ENCODE data around the gene TXLNG. TPM values are rescaled to one million over a fixed set of nuclear protein-coding genes. Genes with fewer than 3 reads are reported as not detected.

Gene TXLNG
- total and polyA plus RNA-seq, 2 donors (not counting 3 experiments of a cell fraction or from before 2014, with no cell fraction given): 6.8 to 7.6 TPM

GRCh38 chrX:16870862-16871815 is 84.9 kb downstream of the TXLNG start:
- Histone ChIP-seq H3K36me3 (ENCODE audit: control insufficient read depth in 2 of 2, extremely low read depth in 1 of 2, insufficient read depth in 2 of 2, low read length in 2 of 2) (no peaks in the 10 kb centered on the region), H3K9me3 (replicated peaks; ENCODE audit: control insufficient read depth, insufficient read depth, low read length) (no peaks in the 10 kb centered on the region), H3K79me2 (ENCODE audit: control insufficient read depth, insufficient read depth, low read length) (peaks cover 31% of the 10 kb centered on the region), H2AFZ (ENCODE audit: low read depth, low read length) (peak overlapping the region; percentile 33), H3K27ac (ENCODE audit: insufficient read depth, low read depth, low read length) (peak overlapping the region; percentile 49), H3K9ac (replicated peaks; ENCODE audit: extremely low read depth, insufficient read depth, low read length) (peak overlapping the region; percentile 69), H3K4me2 (ENCODE audit: insufficient read depth, low read length) (peak overlapping the region; percentile 75), H3K27me3 (ENCODE audit: control insufficient read depth in 2 of 2, insufficient read depth in 2 of 2, low read length in 2 of 2) (no peaks in the 10 kb centered on the region), H3K9me1 (replicated peaks; ENCODE audit: control insufficient read depth, extremely low read depth, insufficient read depth, low read length) (no peaks in the 10 kb centered on the region), H3K4me3 (replicated peaks in 1 of 3; ENCODE audit: insufficient read depth in 1 of 3, low read depth in 1 of 3, low read length in 3 of 3) (peak overlapping the region; percentile 28 to 61 (median 56)), H4K20me1 (replicated peaks; ENCODE audit: control insufficient read depth, extremely low read depth, insufficient read depth, low read length) (no peaks in the 10 kb centered on the region), H3K4me1 (ENCODE audit: control insufficient read depth, extremely low read depth, insufficient read depth, low read length) (peaks cover 17% of the 10 kb centered on the region)
- intact Hi-C loops (cut with micrococcal nuclease): loop anchor here (1.0 to 5.0 kb wide), 4 partner anchors 12 to 84 kb away; partner anchors contain the start of gene TXLNG
- dilution Hi-C loops (cut with MboI; ENCODE audit: extremely low pct_ligation_motif_present, low sequenced_read_pairs): no loop called here
- DNase-seq (ENCODE audit: low read depth, low spot score) (peak; percentile 13), FAIRE-seq (no peak)
- TF ChIP-seq GATA2 (IDR thresholded peaks at IDR 0.05; ENCODE audit: insufficient read depth, insufficient read length, low read depth, low read length) (no peak), FOS (IDR thresholded peaks at IDR 0.05; ENCODE audit: borderline replicate concordance, insufficient read depth, low read length) (no peak), POLR2AphosphoS5 (IDR thresholded peaks at IDR 0.05; ENCODE audit: insufficient read depth, low read depth, low read length) (no peak), JUN (IDR thresholded peaks at IDR 0.05; ENCODE audit: borderline replicate concordance, insufficient read depth, insufficient read length, low read depth) (no peak), MAX (IDR thresholded peaks at IDR 0.05; ENCODE audit: insufficient read depth, insufficient read length) (no peak), EZH2 (IDR thresholded peaks at IDR 0.05; ENCODE audit: borderline replicate concordance, low read depth, low read length, severe bottlenecking) (no peak), POLR2A (IDR thresholded peaks at IDR 0.05; ENCODE audit: low read depth, low read length) (no peak), CTCF (IDR thresholded peaks at IDR 0.05; ENCODE audit: extremely low read depth in 1 of 2, insufficient read depth in 1 of 2, low read depth in 1 of 2, low read length in 2 of 2) (no peak), MYC (IDR thresholded peaks at IDR 0.05; ENCODE audit: low read depth, low read length) (no peak)
- ChIA-PET POLR2A (no interaction called here), CTCF (interaction anchor here (2.4 kb wide), 1 partner anchor 12 kb away, joined by 9 read pairs; no protein-coding TSS in a partner anchor)
- no TSS peak for BruUV-seq (replicated peaks)

Data from endothelial cell of umbilical vein (primary cell).